NB4 (cell line): ENCODE measurements around the gene CA14.

Experiments
- CTCF ChIP-seq: IDR thresholded peaks from one replicate; pipeline ENCODE4 v1.5.1; 2012; ENCODE audit warnings: low read depth, low read length
- MAX ChIP-seq: IDR thresholded peaks from 2 replicates; pipeline ENCODE4 v1.6.1; 2011; ENCODE audit warnings: low read depth, low read length
- MYC ChIP-seq: IDR thresholded peaks from 2 replicates; pipeline ENCODE4 v1.6.1; 2011; ENCODE audit warnings: low read depth, low read length
- POLR2A ChIP-seq: IDR thresholded peaks from 2 replicates; pipeline ENCODE4 v1.6.1; 2011; ENCODE audit warnings: mild to moderate bottlenecking; ENCODE audit not compliant: insufficient read length; ENCODE audit errors: extremely low read depth

DNA sequence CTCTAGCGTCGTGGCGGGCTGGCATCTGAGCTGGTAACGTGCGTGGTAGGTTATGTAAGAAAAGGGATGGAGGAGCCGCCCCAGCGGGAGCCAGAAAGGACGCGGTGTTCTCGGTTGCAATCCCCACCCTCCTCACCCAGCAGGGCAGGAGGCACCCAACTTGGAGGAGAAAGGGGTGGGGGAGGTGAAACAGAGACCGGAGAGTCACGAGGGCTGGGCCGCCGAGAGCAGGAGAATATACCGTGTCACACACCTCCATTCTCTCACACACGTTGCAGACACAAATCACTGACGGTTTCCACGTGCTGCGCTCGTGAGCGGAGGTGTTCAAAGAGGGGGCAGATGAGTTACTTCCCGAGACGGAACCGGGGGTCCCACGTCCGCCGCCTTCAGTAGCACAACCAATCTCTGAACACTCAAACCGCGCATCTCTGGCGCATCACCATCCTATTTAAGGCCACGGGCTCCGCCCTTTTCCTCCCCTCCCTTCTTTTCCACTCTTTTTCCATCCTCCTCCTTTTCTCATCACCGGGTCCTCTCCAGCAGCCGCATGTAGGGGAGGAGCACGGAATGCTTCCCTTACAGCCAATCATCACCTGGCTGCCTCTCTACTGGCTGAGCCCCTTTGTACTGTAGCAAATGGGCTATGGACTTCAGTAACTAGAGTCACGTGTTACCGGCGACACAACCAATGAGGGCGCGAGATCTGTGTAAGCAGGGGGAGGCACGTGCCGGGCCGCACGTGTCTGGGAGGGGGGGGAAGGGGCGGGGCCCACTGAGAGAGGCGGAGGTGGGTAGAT, 24.4 kb downstream of the CA14 start, which contains the start of gene CIART:
- TF ChIP-seq MAX (no peak), CTCF (no peak), POLR2A (no peak), MYC (no peak)
